ENCODE data around the gene LDLRAD3. TPM values are rescaled to one million over a fixed set of nuclear protein-coding genes. Genes with fewer than 3 reads are reported as not detected.

The LDLRAD3 gene
- total RNA-seq, 3 donors from 2014 or later (not counting 1 experiment from before 2014, with no cell fraction given) = 1.0 to 1.5 (median 1.2) TPM

DNA sequence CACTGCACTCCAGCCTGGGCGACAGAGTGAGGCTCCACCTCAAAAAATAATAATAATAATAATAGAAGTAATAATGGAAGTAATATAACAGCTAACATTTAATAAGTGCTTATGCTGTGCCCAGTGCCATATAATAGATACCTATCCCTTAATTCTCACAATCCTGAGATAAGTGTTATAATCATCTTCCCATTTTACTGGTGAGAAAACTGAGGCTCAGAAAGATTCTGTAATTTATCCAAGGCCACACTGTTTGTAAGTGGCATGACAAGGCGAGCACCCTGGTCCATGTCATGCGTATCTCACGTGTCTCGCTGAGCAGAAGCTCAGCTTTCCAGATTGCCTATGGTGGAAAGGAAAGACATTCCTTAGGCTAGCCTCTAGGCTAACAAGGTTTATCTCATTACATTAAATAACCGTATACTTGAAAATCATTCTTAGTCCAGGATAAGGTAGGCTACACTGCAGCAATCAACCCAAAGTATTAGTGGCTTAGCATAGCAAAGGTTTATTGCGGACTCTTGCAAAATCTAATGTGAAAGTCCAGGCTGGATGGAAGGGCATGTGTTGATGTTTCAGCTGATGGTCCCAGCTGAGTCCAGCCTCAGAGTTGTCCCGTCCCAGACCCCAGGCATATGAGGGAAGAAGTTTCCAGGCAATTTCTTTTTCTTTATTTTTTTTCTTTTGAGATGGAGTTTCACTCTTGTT is 15.0 kb upstream of the LDLRAD3 start:
- no peaks in the 10 kb centered on the region for H3K4me1 Mint-ChIP-seq
- H3K27ac Mint-ChIP-seq = no peak overlapping the region
- H3K4me3 Mint-ChIP-seq = no peak overlapping the region
- Histone ChIP-seq H3K27ac (ENCODE audit: low read length) (no peak overlapping the region), H3K27me3 (ENCODE audit: control insufficient read depth, insufficient read depth, low read length) (no peaks in the 10 kb centered on the region), H3K4me1 (ENCODE audit: control insufficient read depth, insufficient read depth, low read length) (no peaks in the 10 kb centered on the region), H3K36me3 (ENCODE audit: control insufficient read depth, insufficient read depth, low read length) (no peaks in the 10 kb centered on the region), H3K4me3 (ENCODE audit: low read length) (no peak overlapping the region), H3K9me3 (ENCODE audit: control insufficient read depth, insufficient read depth, low read length) (no peaks in the 10 kb centered on the region)
- no peak for ATAC-seq
- no peaks in the 10 kb centered on the region for H3K9me3 Mint-ChIP-seq
- intact Hi-C loops (cut with micrococcal nuclease) = no loop called here
- over 99% methylated on average over 6 of the region's 8 CpGs for WGBS (ENCODE audit: insufficient coverage)
- no peak for TF ChIP-seq CTCF (IDR thresholded peaks at IDR 0.05)
- no peaks in the 10 kb centered on the region for H3K36me3 Mint-ChIP-seq
- DNase-seq = no peak
- peaks cover 7 to 37% of the 10 kb centered on the region in 2 donors for H3K27me3 Mint-ChIP-seq (ENCODE audit: low read depth in 2 of 2)

DNA sequence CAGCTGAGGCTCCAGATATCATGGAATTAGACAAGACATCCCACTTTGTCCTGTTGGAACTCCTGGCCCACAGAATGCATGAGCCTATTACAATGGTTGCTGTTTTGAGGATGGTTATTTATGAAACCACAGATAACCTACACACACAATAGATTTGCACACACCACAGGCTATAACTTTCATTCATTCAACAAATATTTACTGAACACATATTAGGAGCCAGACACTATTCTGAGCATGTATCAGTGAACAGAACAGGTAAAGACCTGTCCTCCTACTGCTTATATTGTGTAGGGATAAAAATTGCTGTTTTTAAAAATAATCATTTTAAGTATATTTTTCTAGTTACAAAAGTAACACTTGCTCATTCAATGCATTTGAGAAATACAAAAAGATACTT is 13.4 kb upstream of the LDLRAD3 start:
- Histone ChIP-seq H3K4me1 (ENCODE audit: control insufficient read depth, insufficient read depth, low read length) (no peaks in the 10 kb centered on the region), H3K4me3 (ENCODE audit: low read length) (no peak overlapping the region), H3K36me3 (ENCODE audit: control insufficient read depth, insufficient read depth, low read length) (no peaks in the 10 kb centered on the region), H3K27ac (ENCODE audit: low read length) (no peak overlapping the region), H3K9me3 (ENCODE audit: control insufficient read depth, insufficient read depth, low read length) (no peaks in the 10 kb centered on the region), H3K27me3 (ENCODE audit: control insufficient read depth, insufficient read depth, low read length) (no peaks in the 10 kb centered on the region)
- Mint-ChIP-seq H3K36me3 (no peaks in the 10 kb centered on the region), H3K9me3 (no peaks in the 10 kb centered on the region), H3K4me1 (no peaks in the 10 kb centered on the region), H3K27me3 (ENCODE audit: low read depth in 2 of 2) (peaks cover 13 to 39% of the 10 kb centered on the region in 2 donors), H3K27ac (no peak overlapping the region), H3K4me3 (no peak overlapping the region)
- no peak for TF ChIP-seq CTCF (IDR thresholded peaks at IDR 0.05)
- ATAC-seq (no peak), DNase-seq (no peak)
- intact Hi-C loops (cut with micrococcal nuclease) = no loop called here

DNA sequence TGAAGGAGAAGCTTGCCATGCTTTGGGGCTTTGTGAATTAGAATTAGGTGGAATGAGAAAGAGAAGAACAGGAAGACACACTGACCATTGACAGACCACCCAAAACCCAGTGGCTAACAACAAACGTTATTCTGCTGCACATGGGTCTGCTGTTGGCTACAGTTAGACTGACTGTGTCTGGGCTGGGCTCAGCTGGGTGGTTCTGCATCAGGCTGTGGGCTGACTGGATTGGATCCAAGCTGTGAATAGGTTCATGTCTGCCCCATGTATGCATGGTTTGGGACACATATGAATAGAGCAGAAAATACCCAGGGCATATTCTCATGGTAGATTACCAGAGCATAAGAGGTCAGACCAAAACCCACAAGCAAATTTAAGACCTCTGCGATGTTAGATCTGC is 11.7 kb upstream of the LDLRAD3 start:
- H3K4me3 Mint-ChIP-seq = no peak overlapping the region
- intact Hi-C loops (cut with micrococcal nuclease) = no loop called here

More for the DNA sequence above, 11.7 kb upstream of the LDLRAD3 start:
- peaks cover 17 to 42% of the 10 kb centered on the region in 2 donors for H3K27me3 Mint-ChIP-seq (ENCODE audit: low read depth in 2 of 2)
- no peaks in the 10 kb centered on the region for H3K27me3 ChIP-seq (ENCODE audit: control insufficient read depth, insufficient read depth, low read length)
- no peaks in the 10 kb centered on the region for H3K4me1 ChIP-seq (ENCODE audit: control insufficient read depth, insufficient read depth, low read length)
- no peaks in the 10 kb centered on the region for H3K9me3 ChIP-seq (ENCODE audit: control insufficient read depth, insufficient read depth, low read length)
- no peak for DNase-seq
- no peak overlapping the region for H3K4me3 ChIP-seq (ENCODE audit: low read length)
- no peaks in the 10 kb centered on the region for H3K36me3 Mint-ChIP-seq
- H3K4me1 Mint-ChIP-seq = no peaks in the 10 kb centered on the region
- TF ChIP-seq CTCF (IDR thresholded peaks at IDR 0.05) = no peak
- no peak for ATAC-seq
- 85% methylated on average over 2 of the region's 2 CpGs for WGBS (ENCODE audit: insufficient coverage)
- H3K27ac Mint-ChIP-seq = no peak overlapping the region
- H3K27ac ChIP-seq (ENCODE audit: low read length) = no peak overlapping the region
- no peaks in the 10 kb centered on the region for H3K9me3 Mint-ChIP-seq
- no peaks in the 10 kb centered on the region for H3K36me3 ChIP-seq (ENCODE audit: control insufficient read depth, insufficient read depth, low read length)

Data from natural killer cell (primary cell).